IgD-negative memory B cell (primary cell): ENCODE measurements around the gene HTR5A. TPM values are rescaled to one million over a fixed set of nuclear protein-coding genes. Genes with fewer than 3 reads are reported as not detected.

Experiments
- polyA plus RNA-seq: library from polyadenylated mRNA; unstranded; fragments of 300-500 nt; fragmentation: Illumina TruSeq; gene quantifications from one replicate; pipeline ENCODE4 v1.2.3, GENCODE V29; 2021

The HTR5A gene
- polyA plus RNA-seq, 1 donor from 2014 or later, result not detected

Other genes starting within 250 kb of the HTR5A start
- 2.9 TPM for gene PAXIP1, start 67.2 kb upstream of the HTR5A start, polyA plus RNA-seq
- gene INSIG1, start 227.6 kb downstream of the HTR5A start, polyA plus RNA-seq, result 28.5 TPM